ENCODE results near the gene TNRC6A.

- TF ChIP-seq CTCF (IDR thresholded peaks at IDR 0.05 in 2 of 3, conservative IDR thresholded peaks at IDR 0.05 in 1 of 3; ENCODE audit: insufficient read depth in 2 of 3, low read depth in 1 of 3, low read length in 3 of 3) (no peak), IRF1 (CRISPR knock-in tag; IDR thresholded peaks at IDR 0.05; ENCODE audit: borderline replicate concordance) (no peak), ZNF253 (CRISPR knock-in tag; conservative IDR thresholded peaks at IDR 0.05) (no peak), MAFG (tag; conservative IDR thresholded peaks at IDR 0.05) (no peak), MTA2 (IDR thresholded peaks at IDR 0.05; ENCODE audit: low read depth) (no peak), TAF1 (IDR thresholded peaks at IDR 0.05; ENCODE audit: control insufficient read depth, extremely low read depth, insufficient read depth, low read length, severe bottlenecking) (no peak), TBP (optimal IDR thresholded peaks at IDR 0.05; ENCODE audit: low read depth, low read length) (no peak), E2F8 (IDR thresholded peaks at IDR 0.05; ENCODE audit: low read depth, partially characterized antibody) (no peak), MTA3 (IDR thresholded peaks at IDR 0.05; ENCODE audit: borderline replicate concordance) (no peak), CCNT2 (IDR thresholded peaks at IDR 0.05; ENCODE audit: borderline replicate concordance, extremely low read depth, insufficient read length, low read depth, low read length) (no peak), SP2 (IDR thresholded peaks at IDR 0.05; ENCODE audit: extremely low read depth, low read depth, low read length, poor library complexity, severe bottlenecking) (no peak)
Measured at GRCh38 chr16:24688359-24688758, 41.1 kb upstream of the TNRC6A start.
